ENCODE measurements around the gene ZNF593OS.
A peak's percentile ranks its signal among the peaks of the same experiment; 100 is the strongest.

The ZNF593OS gene

DNA sequence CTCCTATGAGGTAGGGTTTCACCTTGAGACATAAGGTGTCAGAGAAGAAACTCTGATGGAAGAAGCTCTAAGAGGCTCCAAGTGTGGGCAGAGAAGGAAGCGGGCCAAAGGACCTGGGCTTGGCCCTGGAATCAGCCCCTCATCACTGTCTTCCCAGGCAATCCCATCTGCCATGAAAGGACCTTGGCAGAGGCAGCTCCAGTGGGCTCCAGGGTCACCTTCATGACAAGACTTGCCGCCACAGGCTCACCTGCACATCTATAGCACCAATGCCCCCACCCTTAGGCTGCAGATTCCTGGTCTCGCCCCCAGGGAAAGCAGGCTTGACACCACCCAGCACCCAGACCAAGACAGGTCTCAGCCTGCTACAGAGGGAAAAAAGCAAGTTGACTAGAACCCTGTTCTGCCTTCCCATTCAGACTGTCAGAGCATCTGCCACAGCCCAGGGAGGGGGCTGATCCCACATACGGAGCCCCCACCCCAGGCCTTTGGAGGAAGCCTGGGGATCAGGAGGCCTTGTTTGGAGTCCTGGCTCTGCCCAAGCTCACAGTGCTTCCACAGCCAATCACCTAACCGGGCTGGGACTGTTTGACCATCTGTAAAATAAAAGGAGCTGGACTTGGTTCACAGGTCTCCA lies 13.2 kb downstream of the ZNF593OS start:
- DNase-seq, result no peak

GRCh38 chr1:26156285-26157038 lies 15.2 kb downstream of the ZNF593OS start:
- DNase-seq, result no peak

GRCh38 chr1:26155370-26156284 lies 16.0 kb downstream of the ZNF593OS start:
- no peak for DNase-seq

DNA sequence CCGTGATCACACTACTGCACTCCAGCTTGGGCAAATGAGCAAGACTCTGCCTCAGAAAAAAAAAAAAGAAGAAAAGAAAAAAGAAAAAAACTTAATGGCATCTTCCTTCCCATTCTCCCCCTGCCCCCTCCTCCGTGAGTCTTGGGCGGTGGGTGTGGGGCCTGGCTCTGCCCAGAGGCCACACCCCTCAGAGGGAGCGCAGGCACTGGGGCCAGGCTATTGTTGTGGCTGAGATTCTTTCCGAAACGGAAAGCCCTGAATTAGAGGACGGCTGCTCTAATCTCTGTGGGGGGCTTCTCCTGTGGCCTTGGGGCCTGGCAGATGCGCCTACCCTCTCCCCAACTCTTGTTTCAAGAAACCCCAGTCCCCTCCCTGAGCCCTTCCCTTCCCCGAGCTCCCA lies 16.9 kb downstream of the ZNF593OS start:
- DNase-seq, result no peak

DNA sequence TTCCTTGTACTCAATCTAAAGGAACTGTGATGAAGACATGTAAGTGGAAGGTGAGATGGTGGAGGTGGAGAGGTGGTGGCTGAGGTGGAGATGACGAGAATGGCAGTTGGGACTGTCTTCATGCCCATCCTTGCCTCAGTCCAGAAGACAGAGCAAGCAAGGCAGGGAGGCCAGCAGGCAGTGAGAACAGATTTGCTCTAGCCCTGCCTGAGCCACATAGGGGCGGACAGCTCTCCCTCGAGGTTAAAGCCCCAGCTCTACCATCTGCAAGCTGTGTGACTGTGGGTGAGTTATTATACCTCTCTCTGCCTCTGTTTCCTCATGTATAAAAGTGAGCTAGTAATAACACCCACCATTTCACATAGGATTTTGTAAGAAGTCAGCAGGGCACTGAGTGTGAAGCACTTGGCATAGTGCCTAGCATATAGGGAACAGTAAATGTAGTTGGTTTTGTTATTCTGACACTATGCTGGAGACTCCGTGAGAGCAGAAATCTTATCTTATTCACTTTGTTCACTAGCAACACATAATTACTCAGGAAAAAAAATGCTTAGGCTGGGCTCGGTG lies 17.6 kb downstream of the ZNF593OS start:
- no peak for DNase-seq

GRCh38 chr1:26148887-26149286 lies 22.7 kb downstream of the ZNF593OS start:
- DNase-seq, result no peak

- no peak for DNase-seq
These were observed 25.7 kb downstream of the ZNF593OS start for GRCh38 chr1:26145960-26146294.

GRCh38 chr1:26145041-26145959 lies 26.3 kb downstream of the ZNF593OS start:
- DNase-seq, result peak; percentile 53

- DNase-seq, result no peak
These were observed 29.5 kb downstream of the ZNF593OS start for GRCh38 chr1:26142159-26142558.

DNA sequence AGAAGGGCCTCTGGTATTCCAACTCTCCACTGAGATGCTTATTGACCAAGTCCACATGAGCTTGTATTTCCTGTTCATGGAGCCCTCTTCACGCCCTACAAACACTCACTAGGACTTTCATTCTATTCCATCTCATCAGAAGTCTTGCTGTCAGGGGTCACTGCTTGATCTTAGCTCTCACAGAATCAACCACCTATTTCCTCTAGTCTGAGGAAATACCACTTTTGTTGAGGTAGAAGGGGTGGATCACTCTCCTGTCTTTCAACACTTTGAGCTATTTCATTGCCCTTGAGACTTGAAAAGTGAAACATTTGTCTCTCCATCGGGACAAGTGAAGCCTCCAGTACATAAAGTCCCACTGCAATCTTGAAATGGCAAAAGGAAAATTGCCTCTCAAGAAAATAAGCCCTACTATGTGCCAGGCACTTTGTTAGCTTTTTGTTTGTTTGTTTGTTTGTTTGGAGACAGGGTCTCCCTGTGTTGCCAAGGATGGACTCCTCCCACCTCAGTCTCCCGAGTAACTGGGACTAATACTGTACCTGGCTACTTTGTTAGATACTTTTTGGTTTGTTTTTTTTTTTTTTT lies 32.6 kb downstream of the ZNF593OS start:
- DNase-seq, result no peak

DNA sequence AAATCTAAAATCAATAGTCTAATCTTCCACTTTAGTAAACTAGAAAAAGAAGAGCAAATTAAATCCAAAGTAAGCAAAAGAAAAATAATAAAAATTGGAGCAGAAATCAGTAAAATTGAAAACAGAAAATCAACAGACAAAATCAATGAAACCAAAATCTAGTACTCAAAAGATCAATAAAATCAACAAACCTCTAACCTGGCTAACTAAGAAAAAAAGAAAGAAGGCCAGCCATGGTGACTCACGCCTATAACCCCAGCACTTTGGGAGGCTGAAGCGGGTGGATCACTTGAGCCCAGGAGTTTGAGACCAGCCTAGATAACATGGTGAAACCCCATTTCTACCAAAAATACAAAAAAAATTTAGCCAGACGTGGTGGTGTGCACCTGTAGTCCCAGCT lies 37.2 kb downstream of the ZNF593OS start:
- no peak for DNase-seq

DNA sequence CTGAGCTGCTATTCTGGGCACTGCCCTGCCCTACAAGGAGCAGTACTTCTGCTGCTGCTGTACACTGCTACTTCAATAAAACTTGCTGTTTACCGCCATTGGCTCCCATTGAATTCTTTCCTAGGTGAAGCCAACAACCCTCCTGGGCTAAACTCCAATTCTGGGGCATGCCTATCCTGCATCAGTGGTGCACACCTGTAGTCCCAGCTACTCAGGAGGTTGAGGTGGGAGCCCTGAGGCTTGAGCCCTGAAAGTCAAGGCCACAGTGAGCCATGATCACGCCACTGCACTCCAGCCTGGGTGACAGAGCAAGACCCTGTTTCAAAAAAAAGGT lies 38.8 kb downstream of the ZNF593OS start:
- no peak for DNase-seq

DNA sequence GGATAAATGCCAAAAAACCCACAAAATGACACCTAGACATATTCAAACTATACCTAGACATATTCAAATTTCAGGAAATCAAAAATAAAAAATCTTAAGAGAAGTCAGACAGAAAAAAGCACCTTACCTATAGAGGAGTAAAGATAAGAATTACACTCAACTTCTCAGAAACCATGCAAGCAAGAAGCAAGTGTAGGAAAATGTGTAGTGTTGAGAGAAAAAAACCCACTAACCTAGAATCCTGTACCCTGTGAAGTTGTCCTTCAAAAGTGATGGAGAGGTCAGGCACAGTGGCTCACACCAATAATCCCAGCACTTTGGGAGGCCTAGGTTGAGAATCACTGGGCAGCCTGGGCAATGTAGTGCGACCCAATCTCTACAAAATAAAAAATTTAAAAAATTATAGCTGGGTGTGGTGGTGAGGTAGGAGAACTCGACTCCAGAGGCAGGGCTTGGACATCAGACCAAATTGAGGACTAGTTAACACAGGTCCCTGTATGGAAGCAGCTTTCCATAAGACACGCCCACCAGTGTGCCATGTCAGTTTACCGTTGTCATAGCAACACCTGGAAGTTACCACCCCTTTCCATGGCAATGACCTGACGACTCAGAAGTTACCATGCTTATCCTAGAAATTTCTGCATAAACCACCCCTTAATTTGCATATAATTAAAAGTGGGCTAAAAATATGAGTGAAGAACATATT lies 39.4 kb downstream of the ZNF593OS start:
- DNase-seq, result no peak

DNA sequence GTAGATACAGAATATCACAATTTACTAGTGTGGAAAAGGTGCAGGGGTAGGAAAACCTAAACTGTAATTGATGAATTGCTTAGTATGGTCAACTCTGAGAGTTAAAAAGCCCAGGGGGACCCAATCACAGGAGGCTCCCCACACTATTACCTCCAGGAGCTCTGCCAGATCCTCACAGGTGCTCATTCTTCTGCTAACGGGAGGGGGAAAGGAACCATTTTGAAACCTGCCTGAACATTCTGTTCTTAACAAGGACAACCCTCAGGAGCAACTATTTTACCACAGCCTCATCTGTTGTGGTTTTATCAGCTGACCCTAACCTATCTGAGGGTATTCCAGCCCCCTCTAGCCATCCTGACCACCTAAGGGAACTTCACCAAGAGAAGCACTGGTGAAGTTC lies 40.9 kb downstream of the ZNF593OS start:
- no peak for DNase-seq

DNA sequence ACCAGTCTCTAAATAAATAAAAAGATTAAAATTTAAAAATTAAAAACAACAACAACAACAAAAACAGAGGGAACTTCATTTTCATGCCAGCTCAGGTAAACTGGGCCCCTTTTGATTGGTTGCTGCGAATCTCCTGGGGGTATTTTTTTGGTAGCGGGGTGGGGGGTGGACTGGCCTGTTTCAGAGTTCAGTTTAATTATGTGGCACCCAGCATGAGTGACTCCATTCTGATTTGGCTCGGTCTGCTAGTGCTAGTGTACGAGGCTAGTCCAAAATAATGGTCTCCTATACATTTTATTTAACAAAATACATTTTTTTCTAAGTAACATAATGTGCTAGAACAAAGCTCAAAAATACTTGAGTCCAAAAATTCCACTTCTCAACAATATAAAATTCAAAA lies 41.9 kb downstream of the ZNF593OS start:
- DNase-seq, result no peak

- DNase-seq, result peak; percentile 21
These were observed 44.1 kb downstream of the ZNF593OS start for GRCh38 chr1:26127235-26128163.

DNA sequence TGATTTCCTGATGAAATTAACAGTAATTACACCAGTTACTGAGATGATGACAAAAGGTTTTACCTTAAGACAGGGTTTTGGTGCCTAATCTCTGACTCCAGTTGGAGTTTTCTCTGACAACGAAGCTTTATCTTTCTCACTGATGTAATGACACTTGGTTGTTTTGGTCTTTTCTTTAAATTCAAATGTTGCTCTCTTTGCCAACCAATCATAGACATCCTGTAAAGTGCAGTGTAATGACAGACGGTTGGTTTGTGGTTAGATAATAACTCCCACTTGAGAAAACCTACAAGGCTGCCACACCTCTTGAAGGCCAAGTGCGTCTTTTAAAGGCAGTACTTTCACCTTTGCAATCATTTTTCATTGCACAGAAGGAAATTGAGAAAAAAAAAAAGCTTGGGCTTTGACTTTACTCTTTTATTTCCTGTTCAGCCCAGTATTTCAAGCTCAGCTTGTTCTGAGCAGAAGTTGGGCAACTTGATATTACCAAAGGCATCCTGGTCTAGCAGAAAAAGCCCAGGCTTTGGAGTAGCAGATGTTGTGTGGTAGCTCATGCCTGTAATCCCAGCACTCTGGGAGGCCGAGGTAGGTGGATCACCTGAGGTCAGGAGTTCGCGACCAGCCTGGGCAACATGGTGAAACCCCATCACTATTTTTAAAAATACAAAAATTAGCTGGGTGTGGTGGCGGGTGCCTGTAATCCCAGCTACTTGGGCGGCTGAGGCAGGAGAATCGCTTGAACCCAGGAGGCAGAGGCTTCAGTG lies 45.1 kb downstream of the ZNF593OS start:
- peak; percentile 97 for DNase-seq

DNA sequence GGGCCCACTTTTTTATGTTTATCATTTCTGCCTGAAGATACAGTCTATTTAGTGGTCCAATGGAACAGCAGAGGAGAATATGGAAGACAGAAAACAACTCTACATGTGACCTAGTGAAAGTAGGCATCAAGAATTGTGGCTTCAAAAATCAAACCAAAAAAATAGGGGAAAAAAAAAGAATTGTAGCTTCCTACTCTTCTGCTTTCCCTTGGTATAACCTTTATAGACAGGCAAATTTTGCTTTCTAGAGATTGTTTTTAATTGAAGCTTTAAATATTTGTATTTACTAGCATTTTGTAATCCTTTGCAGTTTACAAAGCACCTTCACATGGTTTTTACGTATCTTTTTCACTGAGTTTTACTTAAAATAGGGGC lies 45.7 kb downstream of the ZNF593OS start:
- no peak for DNase-seq

DNA sequence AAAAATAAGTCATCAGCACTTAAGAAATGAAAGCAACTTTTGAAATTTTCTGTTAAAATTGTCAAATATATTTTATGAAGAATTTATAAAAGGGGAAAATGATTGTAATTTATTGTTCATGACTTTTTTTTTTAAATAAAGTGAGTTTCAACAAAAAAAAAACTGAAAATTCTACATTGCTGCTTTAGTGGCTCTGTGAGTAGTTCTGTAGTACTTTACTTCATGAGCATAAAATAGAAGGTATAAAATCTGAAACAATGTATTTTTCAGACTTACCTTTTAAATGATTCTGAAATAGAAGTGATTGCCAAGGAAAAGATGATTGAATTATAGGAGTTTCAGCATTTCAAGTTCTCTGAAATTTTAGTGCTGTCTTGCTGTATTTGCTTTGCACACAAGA lies 46.2 kb downstream of the ZNF593OS start:
- no peak for DNase-seq
